Stimulated activated CD4-positive, alpha-beta T cell treated with anti-CD3 and anti-CD28 coated beads, Interleukin-15, amount 100 ng/mL, for 24 hours (primary cell): ENCODE measurements around the gene NTRK3.

Source experiments
- DNase-seq: peaks from one replicate; pipeline ENCODE4 v3.0.0-alpha.2; 2020

The NTRK3 gene

DNA sequence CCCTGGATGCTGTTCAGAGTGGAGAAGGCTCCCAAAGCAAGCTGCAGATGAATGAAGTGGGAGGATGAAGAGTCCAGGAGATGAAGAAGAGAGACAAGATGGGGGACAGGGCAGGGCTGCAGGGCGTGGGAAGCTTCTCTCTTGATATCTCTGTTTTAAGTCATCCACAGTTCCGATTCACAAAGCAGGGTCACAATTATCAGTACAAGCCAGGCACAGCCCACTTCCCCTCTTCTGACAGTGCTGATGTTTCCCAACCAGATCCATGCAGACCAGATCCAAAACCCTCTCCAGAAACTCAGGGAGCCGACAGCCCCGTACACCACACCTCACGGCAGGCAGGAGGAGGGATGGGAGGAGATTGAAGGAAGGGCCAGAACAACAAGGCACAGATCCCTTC lies 31.1 kb downstream of the NTRK3 start:
- no peak for DNase-seq

- DNase-seq: no peak
Measured at GRCh38 chr15:88223084-88223483, 33.5 kb downstream of the NTRK3 start.

DNA sequence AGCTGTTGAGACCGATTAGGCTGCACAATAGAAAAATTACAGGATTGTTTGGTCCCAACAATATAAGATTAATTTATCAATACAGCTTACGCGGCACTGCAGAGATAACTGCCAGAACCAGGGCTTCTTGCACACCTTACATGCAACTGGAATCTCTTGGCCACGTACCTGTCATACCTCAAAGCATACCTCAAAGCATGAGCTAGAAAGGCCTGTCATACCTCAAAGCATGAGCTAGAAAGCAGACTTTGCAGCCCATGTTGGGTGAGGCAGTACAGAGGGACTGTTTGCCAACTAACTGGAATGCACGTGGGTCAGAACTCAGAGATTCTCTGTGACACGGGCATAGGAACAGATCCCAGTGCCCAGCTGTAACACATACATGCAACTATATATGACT lies 34.7 kb downstream of the NTRK3 start:
- no peak for DNase-seq

- DNase-seq: no peak
Measured at GRCh38 chr15:88220443-88221335, 35.9 kb downstream of the NTRK3 start.

- DNase-seq: no peak
Measured at GRCh38 chr15:88219623-88220022, 36.9 kb downstream of the NTRK3 start.

GRCh38 chr15:88218557-88219221 lies 37.9 kb downstream of the NTRK3 start:
- DNase-seq: no peak

- no peak for DNase-seq
Measured at GRCh38 chr15:88215066-88215648, 41.4 kb downstream of the NTRK3 start.

GRCh38 chr15:88209111-88209510 lies 47.4 kb downstream of the NTRK3 start:
- no peak for DNase-seq

DNA sequence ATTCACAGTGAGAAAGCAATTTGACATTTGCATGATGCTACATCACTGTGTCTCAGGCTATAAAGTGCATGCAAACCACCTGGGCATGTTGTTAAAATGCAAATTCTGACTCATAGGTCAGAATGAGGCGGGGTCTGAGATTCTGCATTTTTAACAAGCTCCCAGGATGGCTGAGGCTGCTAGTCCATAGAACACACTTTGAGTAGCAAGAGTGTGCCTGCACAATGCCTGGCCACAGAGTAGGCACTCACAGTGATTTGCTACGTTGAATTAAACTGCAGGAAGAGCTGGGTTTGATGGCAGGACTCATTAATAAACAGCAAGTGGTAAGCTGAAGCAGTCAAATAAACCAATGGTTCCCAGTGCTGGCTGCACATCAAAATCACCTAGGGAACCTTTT lies 48.1 kb downstream of the NTRK3 start:
- no peak for DNase-seq

GRCh38 chr15:88207565-88207964 lies 49.0 kb downstream of the NTRK3 start:
- no peak for DNase-seq

GRCh38 chr15:88204584-88204983 lies 52.0 kb downstream of the NTRK3 start:
- no peak for DNase-seq

GRCh38 chr15:88202231-88202630 lies 54.3 kb downstream of the NTRK3 start:
- DNase-seq: no peak

DNA sequence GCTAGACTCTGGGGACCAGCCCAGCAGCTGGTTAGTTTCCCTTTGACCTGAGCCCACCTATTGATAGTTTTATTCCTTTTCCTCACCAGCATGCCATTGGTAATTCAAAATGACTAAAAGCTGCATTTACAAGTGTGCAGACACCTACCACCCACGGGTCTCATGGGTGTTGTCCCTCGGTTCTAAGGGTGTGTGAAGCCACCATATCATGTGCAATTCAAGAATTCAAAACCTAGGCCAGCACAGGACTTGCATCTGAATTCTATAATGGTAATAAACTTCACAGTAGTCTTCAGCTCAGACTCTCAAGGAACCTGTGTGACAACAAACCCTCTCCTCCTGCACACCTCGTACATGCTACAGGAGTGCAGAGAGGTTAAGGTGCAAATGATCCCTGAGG lies 55.3 kb downstream of the NTRK3 start:
- no peak for DNase-seq

DNA sequence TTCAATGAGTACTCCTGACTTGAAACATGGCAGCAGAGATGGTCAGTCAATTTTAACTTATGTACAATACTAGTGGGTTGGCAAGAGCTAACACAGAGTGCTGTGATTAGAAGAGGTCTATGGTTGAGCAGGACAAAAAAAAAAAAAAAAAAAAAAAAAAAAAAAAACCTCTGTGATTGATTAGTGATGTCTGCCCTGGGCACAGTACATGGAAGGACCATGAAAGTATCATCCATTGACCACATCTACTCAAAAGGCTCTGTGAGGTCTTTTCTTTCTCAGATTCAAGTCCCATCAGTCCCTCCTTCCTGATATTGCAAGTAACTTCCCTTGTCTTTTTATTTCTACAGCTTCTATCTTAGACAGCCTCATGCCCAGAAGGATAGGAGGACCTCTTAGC lies 59.6 kb downstream of the NTRK3 start:
- no peak for DNase-seq

- no peak for DNase-seq
Measured at GRCh38 chr15:88194162-88194561, 62.4 kb downstream of the NTRK3 start.

DNA sequence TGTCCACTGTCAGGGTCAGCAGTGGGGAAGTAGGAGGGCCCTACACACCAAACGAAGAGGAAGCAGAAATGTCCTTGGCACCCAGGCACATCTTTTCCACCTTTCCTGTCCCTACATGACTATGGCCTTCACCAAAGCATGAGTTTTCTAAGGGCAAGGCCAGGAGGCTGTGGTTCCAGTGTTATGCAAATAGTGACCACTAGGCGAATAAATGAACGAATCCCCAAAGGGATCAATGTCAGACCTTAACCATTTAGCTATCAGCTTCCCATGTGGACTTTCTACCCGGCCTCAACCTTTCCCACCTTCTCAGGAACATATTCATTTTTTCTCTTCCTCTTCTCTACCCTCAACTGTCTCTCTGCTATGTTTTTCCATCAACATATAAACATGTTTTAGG lies 63.1 kb downstream of the NTRK3 start:
- DNase-seq: no peak

GRCh38 chr15:88191812-88192165 lies 64.8 kb downstream of the NTRK3 start:
- DNase-seq: no peak

GRCh38 chr15:88190232-88190631 lies 66.3 kb downstream of the NTRK3 start:
- no peak for DNase-seq

DNA sequence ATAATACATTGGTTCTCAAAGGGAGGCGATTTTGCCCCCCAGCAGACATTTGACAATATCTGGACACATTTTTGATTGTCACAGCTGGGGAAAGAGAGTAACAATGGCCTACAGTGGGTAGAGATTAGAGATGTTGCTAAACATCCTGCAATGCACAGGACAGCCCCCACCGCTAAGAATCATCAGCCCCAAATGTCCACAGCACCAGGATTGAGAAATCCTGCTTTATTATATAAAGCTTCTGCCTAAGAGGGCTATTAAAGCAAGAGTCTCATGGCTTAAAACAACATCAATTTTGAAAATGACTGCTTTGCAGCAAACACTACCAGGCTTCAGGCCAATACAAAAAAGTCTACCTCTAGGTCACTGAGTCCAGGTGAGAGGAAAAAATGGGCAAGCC lies 68.2 kb downstream of the NTRK3 start:
- DNase-seq: no peak

DNA sequence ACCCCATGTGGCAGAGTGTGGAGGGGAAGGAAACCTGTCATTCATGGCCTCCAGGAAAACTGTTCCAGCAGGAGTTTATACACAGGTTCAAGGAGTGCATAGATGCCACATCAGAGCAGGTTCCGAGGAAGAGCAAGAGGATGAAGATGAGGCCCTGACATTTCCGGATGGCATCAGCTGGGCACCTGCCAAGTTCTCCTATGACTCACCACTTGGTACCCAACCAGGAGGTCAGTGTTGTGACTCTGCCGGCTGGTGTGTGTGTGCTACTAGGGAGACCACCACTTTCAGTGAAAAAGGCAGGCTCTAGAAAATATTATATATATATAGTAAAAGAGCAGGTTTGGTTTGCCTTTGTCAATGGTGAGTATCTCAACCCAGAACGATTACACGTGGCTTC lies 69.3 kb downstream of the NTRK3 start:
- DNase-seq: no peak

DNA sequence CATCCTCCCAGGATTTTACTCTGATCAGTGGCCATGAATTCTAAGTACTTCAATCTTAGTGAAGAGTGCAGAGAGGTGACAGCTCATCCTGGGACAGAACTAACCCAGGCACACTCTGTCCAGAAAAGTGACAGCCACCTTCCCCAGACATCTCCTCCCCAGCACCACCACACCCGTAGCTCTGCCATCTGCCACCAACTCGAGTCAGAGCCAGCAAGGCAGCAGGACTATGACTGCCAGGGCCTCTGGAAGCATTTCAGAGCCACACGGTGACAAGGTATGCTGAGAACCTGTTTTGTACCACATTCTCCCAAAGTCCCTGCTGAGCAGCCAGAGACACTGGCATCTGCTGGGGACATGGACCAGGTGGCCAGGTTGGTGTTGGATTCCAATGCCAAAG lies 71.0 kb downstream of the NTRK3 start:
- no peak for DNase-seq

DNA sequence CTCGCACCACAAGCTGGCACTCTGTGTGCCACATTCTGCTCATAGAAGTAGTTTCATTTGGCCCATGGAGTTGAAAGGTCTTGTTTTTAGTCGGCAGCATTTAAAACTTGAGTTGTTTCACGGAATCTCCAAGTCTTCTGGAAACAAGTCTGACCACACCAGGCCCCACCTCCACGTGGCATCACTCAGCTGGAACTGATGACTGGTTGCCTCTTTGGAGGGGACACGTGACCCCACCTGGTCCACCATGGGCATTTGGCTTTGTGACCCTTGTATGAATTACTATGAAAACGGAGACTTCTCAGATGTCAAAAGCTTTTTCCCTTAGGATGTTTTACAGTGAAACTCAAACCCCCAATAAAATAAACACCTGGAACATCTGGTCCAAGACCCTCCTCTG lies 74.9 kb downstream of the NTRK3 start:
- DNase-seq: no peak

GRCh38 chr15:88179562-88179961 lies 77.0 kb downstream of the NTRK3 start:
- DNase-seq: no peak

GRCh38 chr15:88178631-88179030 lies 77.9 kb downstream of the NTRK3 start:
- no peak for DNase-seq
